Right lobe of liver (tissue), 6 donors: Measurements from ENCODE around the gene EVL. TPM values are rescaled to one million over a fixed set of nuclear protein-coding genes. Genes with fewer than 3 reads are reported as not detected.

Experiments
- ATAC-seq, 4 donors: fragments of 200-7000 bp; cut with Tn5 transposase; one replicate each; pipeline ENCODE4 v1.9.1; 2020; ENCODE audit warnings: mild to moderate bottlenecking in 4 of 4, moderate library complexity in 4 of 4
- DNase-seq, 3 donors: peaks; one replicate each; pipeline ENCODE4 v3.0.0-alpha.2; 2020
- H3K27ac ChIP-seq, 3 donors: fragments of 200-600 bp; one replicate each; pipeline ENCODE4 v1.8.0; 2022
- H3K27me3 ChIP-seq, 2 donors: fragments of 200-600 bp; one replicate each; pipeline ENCODE4 v1.8.0; 2022
- H3K36me3 ChIP-seq, 4 donors: fragments of 200-600 bp; sonication (generic) in 1 of 4; one replicate each; pipeline versions ENCODE4 v1.5.1 to v1.8.0; 2017 to 2022; ENCODE audit warnings: control low read depth in 1 of 4
- H3K4me1 ChIP-seq, 4 donors: fragments of 200-600 bp; sonication (generic) in 1 of 4; one replicate each; pipeline versions ENCODE4 v1.5.1 to v1.8.0; 2017 to 2022; ENCODE audit warnings: control low read depth in 1 of 4
- H3K4me3 ChIP-seq, 3 donors: fragments of 200-600 bp; one replicate each; pipeline ENCODE4 v1.8.0; 2022
- H3K9me3 ChIP-seq, 4 donors: fragments of 200-600 bp; sonication (generic) in 1 of 4; one replicate each; pipeline versions ENCODE4 v1.5.1 to v1.8.0; 2017 to 2022; ENCODE audit warnings: control low read depth in 1 of 4
- POLR2A ChIP-seq: fragments of 450-650 bp; IDR thresholded peaks from one replicate; pipeline ENCODE4 v1.6.1; 2017; ENCODE audit warnings: antibody characterized with exemption, mild to moderate bottlenecking
- WGBS: methylation state at CpG from one replicate; pipeline ENCODE4 v1.1.6; 2018; ENCODE audit warnings: low coverage, low lambda C conversion rate; ENCODE audit not compliant: insufficient coverage; ENCODE audit errors: missing lambda C conversion rate; 5-methylcytosine and 5-hydroxymethylcytosine counted together
- intact Hi-C, 2 donors: fragments of 100-400 bp; cut with DNase I; formaldehyde crosslinking; loops; one replicate each; pipeline versions ENCODE4 v1.11.2 to v1.14.1; 2022
- total RNA-seq, 6 experiments: library from RNA; depleted of rRNA in 2 of 6; stranded (reverse); fragments of >200 nt in 2 of 6; fragmentation: NEBNext Ultra II Directional in 3 of 6; extraction: Animal tissue kit (Norgen Biotek cat#: 25700) in 3 of 6; gene quantifications; one replicate each; pipeline versions ENCODE4 v1.1.0 to v1.2.4, GENCODE V29; 2016 to 2023
- TF ChIP-seq, protein P1 (sequence below), 4 donors: fragments of 200-600 bp in 3 of 4; fragments of 450-650 bp in 1 of 4; IDR thresholded peaks; one replicate each; pipeline versions ENCODE4 v1.5.1 to v1.8.0; 2016 to 2022; ENCODE audit warnings: antibody characterized with exemption in 4 of 4, mild to moderate bottlenecking in 2 of 4
- donor health status: DM: no; HTN: yes; CAD: no.
- donor health status: DM: no; HTN: no; CAD: no.
- donor health status: DM: no; HTN: no; CAD: no.
- donor health status: DM: no; HTN: yes; CAD: no.
- donor health status: DM: no; HTN: yes; CAD: no.

The EVL gene
- total RNA-seq, 6 experiments from 2014 or later: 23.6 to 162 (median 68.4) TPM

- intact Hi-C loops: no loop called here
- peak in 1 of 3 donors; percentile 40 for DNase-seq
- peak; percentile 46 to 70 (median 60) for ATAC-seq
- Histone ChIP-seq H3K4me3 (no peak overlapping the region), H3K27me3 (no peaks in the 10 kb centered on the region), H3K36me3 (no peaks in the 10 kb centered on the region), H3K4me1 (peaks cover 0 to 9% (median 0%) of the 10 kb centered on the region in 4 donors), H3K9me3 (no peaks in the 10 kb centered on the region), H3K27ac (no peak overlapping the region)
- 56% methylated on average over 7 of the region's 7 CpGs for WGBS
- TF ChIP-seq, protein P1, sequence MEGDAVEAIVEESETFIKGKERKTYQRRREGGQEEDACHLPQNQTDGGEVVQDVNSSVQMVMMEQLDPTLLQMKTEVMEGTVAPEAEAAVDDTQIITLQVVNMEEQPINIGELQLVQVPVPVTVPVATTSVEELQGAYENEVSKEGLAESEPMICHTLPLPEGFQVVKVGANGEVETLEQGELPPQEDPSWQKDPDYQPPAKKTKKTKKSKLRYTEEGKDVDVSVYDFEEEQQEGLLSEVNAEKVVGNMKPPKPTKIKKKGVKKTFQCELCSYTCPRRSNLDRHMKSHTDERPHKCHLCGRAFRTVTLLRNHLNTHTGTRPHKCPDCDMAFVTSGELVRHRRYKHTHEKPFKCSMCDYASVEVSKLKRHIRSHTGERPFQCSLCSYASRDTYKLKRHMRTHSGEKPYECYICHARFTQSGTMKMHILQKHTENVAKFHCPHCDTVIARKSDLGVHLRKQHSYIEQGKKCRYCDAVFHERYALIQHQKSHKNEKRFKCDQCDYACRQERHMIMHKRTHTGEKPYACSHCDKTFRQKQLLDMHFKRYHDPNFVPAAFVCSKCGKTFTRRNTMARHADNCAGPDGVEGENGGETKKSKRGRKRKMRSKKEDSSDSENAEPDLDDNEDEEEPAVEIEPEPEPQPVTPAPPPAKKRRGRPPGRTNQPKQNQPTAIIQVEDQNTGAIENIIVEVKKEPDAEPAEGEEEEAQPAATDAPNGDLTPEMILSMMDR (IDR thresholded peaks at IDR 0.05): no peak
- TF ChIP-seq POLR2A: no peak
Measured at GRCh38 chr14:100076606-100077005, 11.4 kb downstream of the EVL start.

- Histone ChIP-seq H3K4me3 (no peak overlapping the region), H3K27me3 (no peaks in the 10 kb centered on the region), H3K36me3 (no peaks in the 10 kb centered on the region), H3K4me1 (peaks cover 0 to 9% (median 0%) of the 10 kb centered on the region in 4 donors), H3K9me3 (no peaks in the 10 kb centered on the region), H3K27ac (no peak overlapping the region)
- ATAC-seq: no peak
- 91% methylated on average over 9 of the region's 9 CpGs for WGBS
- TF ChIP-seq, protein P1 (IDR thresholded peaks at IDR 0.05): no peak
- no peak for TF ChIP-seq POLR2A
- intact Hi-C loops: no loop called here
- DNase-seq: no peak
Measured at GRCh38 chr14:100077441-100077840, 12.2 kb downstream of the EVL start.

- WGBS: 62% methylated on average over 7 of the region's 10 CpGs
- intact Hi-C loops: no loop called here
- Histone ChIP-seq H3K9me3 (no peaks in the 10 kb centered on the region), H3K27me3 (no peaks in the 10 kb centered on the region), H3K27ac (no peak overlapping the region), H3K4me1 (peaks cover 0 to 7% (median 0%) of the 10 kb centered on the region in 4 donors), H3K4me3 (no peak overlapping the region), H3K36me3 (no peaks in the 10 kb centered on the region)
- ATAC-seq: no peak
- TF ChIP-seq, protein P1 (IDR thresholded peaks at IDR 0.05): no peak
- no peak for TF ChIP-seq POLR2A
- no peak for DNase-seq
Measured at GRCh38 chr14:100078216-100078803, 13.1 kb downstream of the EVL start.

GRCh38 chr14:100078997-100079725 is 13.9 kb downstream of the EVL start:
- Histone ChIP-seq H3K27me3 (no peaks in the 10 kb centered on the region), H3K4me1 (peaks cover 0 to 4% (median 0%) of the 10 kb centered on the region in 4 donors), H3K27ac (no peak overlapping the region), H3K9me3 (no peaks in the 10 kb centered on the region), H3K36me3 (no peaks in the 10 kb centered on the region), H3K4me3 (no peak overlapping the region)
- no peak for DNase-seq
- peak in 3 of 4 donors; percentile 31 to 42 (median 34) for ATAC-seq
- intact Hi-C loops: no loop called here
- TF ChIP-seq, protein P1 (IDR thresholded peaks at IDR 0.05): no peak
- no peak for TF ChIP-seq POLR2A
- WGBS: 49% methylated on average over 3 of the region's 9 CpGs
